Uterus (tissue), 2 donors: ENCODE measurements around the gene CLDN15.

ENCODE experiments used
- CTCF ChIP-seq, 4 experiments: fragments of 200-600 bp in 2 of 4; fragments of 450-650 bp in 2 of 4; sonication (generic) in 2 of 4; IDR thresholded peaks; one replicate each; pipeline ENCODE4 v1.5.1; 2016 to 2019; ENCODE audit warnings: antibody characterized with exemption in 4 of 4, mild to moderate bottlenecking in 2 of 4, moderate library complexity in 1 of 4
- POLR2A ChIP-seq, 2 donors: fragments of 450-650 bp; IDR thresholded peaks; one replicate each; pipeline ENCODE4 v1.6.1; 2016; ENCODE audit warnings: antibody characterized with exemption in 2 of 2, mild to moderate bottlenecking in 1 of 2, moderate library complexity in 1 of 2

- TF ChIP-seq CTCF (IDR thresholded peaks at IDR 0.05) (no peak), POLR2A (IDR thresholded peaks at IDR 0.05) (no peak)
These were observed 28.3 kb upstream of the CLDN15 start for GRCh38 chr7:101265622-101266516.
